HG02870 (cell line): ENCODE results near the gene COL2A1.
"Not testable (repeated sequence)": the region's sequence is repeated elsewhere in the genome, so short reads cannot be mapped to it uniquely, and the experiment has no call there.

ENCODE experiments used
- ATAC-seq: cut with Tn5 transposase; IDR thresholded peaks from one replicate; pipeline ENCODE4 v1.9.1; 2021; ENCODE audit warnings: mild to moderate bottlenecking, moderate library complexity; ENCODE audit not compliant: unreplicated experiment

Gene COL2A1

GRCh38 chr12:47978598-47978873 lies 25.7 kb downstream of the COL2A1 start:
- ATAC-seq: no peak

- no peak for ATAC-seq
These were observed 26.3 kb downstream of the COL2A1 start for GRCh38 chr12:47977772-47978597.

GRCh38 chr12:47977046-47977771 lies 27.1 kb downstream of the COL2A1 start:
- ATAC-seq: no peak

GRCh38 chr12:47975816-47976215 lies 28.5 kb downstream of the COL2A1 start:
- ATAC-seq: no peak

GRCh38 chr12:47975036-47975620 lies 29.1 kb downstream of the COL2A1 start:
- no peak for ATAC-seq

- ATAC-seq: no peak
These were observed 30.4 kb downstream of the COL2A1 start for GRCh38 chr12:47973870-47974269.

GRCh38 chr12:47972895-47973294 lies 31.4 kb downstream of the COL2A1 start:
- ATAC-seq: no peak

- no peak for ATAC-seq
These were observed 33.4 kb downstream of the COL2A1 start for GRCh38 chr12:47970843-47971242.

- no peak for ATAC-seq
These were observed 34.4 kb downstream of the COL2A1 start for GRCh38 chr12:47969845-47970244.

- ATAC-seq: no peak
These were observed 36.6 kb downstream of the COL2A1 start for GRCh38 chr12:47967461-47968321.

GRCh38 chr12:47965581-47965980 lies 38.7 kb downstream of the COL2A1 start:
- no peak for ATAC-seq

- ATAC-seq: peak; percentile 13
These were observed 40.1 kb downstream of the COL2A1 start for GRCh38 chr12:47964106-47964728.

GRCh38 chr12:47963340-47964040 lies 40.8 kb downstream of the COL2A1 start, which contains the start of gene TMEM106C:
Gene TMEM106C, plus strand, starts transcription at chr12:47963596. Its CDS starts 641 bp downstream, at chr12:47964237.
- peak; percentile 81 for ATAC-seq

GRCh38 chr12:47962198-47962597 lies 42.1 kb downstream of the COL2A1 start:
- no peak for ATAC-seq

- not testable (repeated sequence) for ATAC-seq
These were observed 46.6 kb downstream of the COL2A1 start for GRCh38 chr12:47957671-47958070.

GRCh38 chr12:47955059-47955458 lies 49.2 kb downstream of the COL2A1 start:
- no peak for ATAC-seq

GRCh38 chr12:47954467-47955045 lies 49.7 kb downstream of the COL2A1 start:
- ATAC-seq: no peak

- no peak for ATAC-seq
These were observed 50.2 kb downstream of the COL2A1 start for GRCh38 chr12:47954058-47954457.

- no peak for ATAC-seq
These were observed 53.3 kb downstream of the COL2A1 start for GRCh38 chr12:47950856-47951468.
